Activated T-cell treated with anti-CD3 and anti-CD28 coated beads for 1 hour (primary cell): ENCODE measurements around the gene FANCM.
"Not testable (repeated sequence)": the region's sequence is repeated elsewhere in the genome, so short reads cannot be mapped to it uniquely, and the experiment has no call there.

Experiments
- DNase-seq: peaks from one replicate; pipeline ENCODE4 v3.0.0-alpha.2; 2020; ENCODE audit warnings: low read depth

FANCM gene

GRCh38 chr14:45135659-45136395 is at the start of gene FANCM:
Gene FANCM (plus strand): TSS chr14:45135930. CDS start chr14:45136032, 102 bp downstream.
- DNase-seq = peak; percentile 71

- DNase-seq = no peak
Observed at GRCh38 chr14:45089813-45090212, 45.9 kb upstream of the FANCM start.

GRCh38 chr14:45091710-45092109 is 44.0 kb upstream of the FANCM start:
- DNase-seq = no peak

GRCh38 chr14:45094275-45094674 is 41.5 kb upstream of the FANCM start:
- no peak for DNase-seq

GRCh38 chr14:45095143-45095542 is 40.6 kb upstream of the FANCM start:
- DNase-seq = no peak

- DNase-seq = no peak
Observed at GRCh38 chr14:45096218-45096617, 39.5 kb upstream of the FANCM start.

- DNase-seq = no peak
Observed at GRCh38 chr14:45103806-45104205, 31.9 kb upstream of the FANCM start.

GRCh38 chr14:45104561-45104960 is 31.2 kb upstream of the FANCM start:
- DNase-seq = no peak

GRCh38 chr14:45112896-45113781 is 22.6 kb upstream of the FANCM start:
- DNase-seq = no peak

GRCh38 chr14:45114327-45114726 is 21.4 kb upstream of the FANCM start:
- no peak for DNase-seq

- no peak for DNase-seq
Observed at GRCh38 chr14:45118594-45118993, 17.1 kb upstream of the FANCM start.

- DNase-seq = no peak
Observed at GRCh38 chr14:45120096-45120495, 15.6 kb upstream of the FANCM start.

- DNase-seq = no peak
Observed at GRCh38 chr14:45123271-45123670, 12.5 kb upstream of the FANCM start.

GRCh38 chr14:45125754-45126153 is 10.0 kb upstream of the FANCM start:
- no peak for DNase-seq

GRCh38 chr14:45128963-45129629 is 6.6 kb upstream of the FANCM start:
- DNase-seq = no peak

GRCh38 chr14:45133683-45134050 is 2.1 kb upstream of the FANCM start:
- no peak for DNase-seq

GRCh38 chr14:45134051-45134958 is 1.4 kb upstream of the FANCM start, which contains the start of gene FKBP3:
Gene FKBP3 (minus strand): TSS chr14:45134481. CDS start chr14:45134456, 25 bp downstream.
- peak; percentile 93 for DNase-seq

GRCh38 chr14:45135156-45135555 is 574 bp upstream of the FANCM start:
- no peak for DNase-seq

- no peak for DNase-seq
Observed at GRCh38 chr14:45136399-45136798, 669 bp downstream of the FANCM start.

GRCh38 chr14:45140661-45141187 is 5.0 kb downstream of the FANCM start:
- no peak for DNase-seq

GRCh38 chr14:45142083-45142482 is 6.4 kb downstream of the FANCM start:
- DNase-seq = not testable (repeated sequence)
